COLO668 (cell line): ENCODE results near the gene BICD1.

Experiments
- DNase-seq: peaks from one replicate; lab custom pipeline; 2025; ENCODE audit not compliant: unreplicated experiment; lab: John Stamatoyannopoulos, UW

BICD1 gene

DNA sequence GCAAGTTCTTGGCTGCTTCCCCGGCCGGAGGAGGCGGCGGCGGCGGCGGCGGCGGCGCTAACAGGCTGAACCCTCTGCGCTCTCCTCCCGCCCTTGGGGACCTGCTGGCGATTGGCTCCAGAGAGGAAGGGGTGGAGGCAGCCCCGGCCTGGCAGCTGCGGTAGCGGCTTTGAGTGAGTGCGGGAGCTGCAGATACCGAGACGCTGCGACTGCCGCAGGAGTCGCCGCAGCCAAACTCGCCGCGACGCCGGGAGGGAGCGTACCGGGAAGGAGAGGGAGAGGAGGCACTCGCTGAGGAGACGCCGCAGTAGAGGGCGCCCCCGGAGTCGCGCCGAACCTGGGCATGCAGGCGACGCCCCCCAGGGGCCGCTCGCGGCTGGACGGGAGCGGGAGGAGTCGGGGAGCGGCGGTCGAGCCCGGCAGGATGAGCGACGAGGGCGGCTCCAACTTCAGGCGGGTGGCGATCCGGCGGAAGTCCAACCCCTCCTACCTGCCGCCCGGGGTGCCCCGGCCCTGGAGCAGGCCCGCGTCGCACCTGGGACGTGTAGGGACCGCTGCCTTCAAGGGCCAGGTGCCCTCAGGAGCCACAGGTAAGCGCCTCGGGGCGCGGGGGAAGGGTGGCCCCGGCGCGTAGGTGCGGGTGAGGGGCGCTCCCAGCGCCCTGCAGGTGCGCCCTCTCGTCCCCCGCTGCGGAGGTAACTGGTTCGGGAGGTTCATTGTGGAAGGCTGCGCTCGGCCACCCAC, 292.9 kb downstream of the BICD1 start, which contains the start of gene FGD4:
Gene FGD4 (plus strand): TSS at position 189 of the 744 bp plus-strand sequence.
- DNase-seq = peak; percentile 84

- DNase-seq = no peak
Measured at GRCh38 chr12:32400114-32400672, 293.5 kb downstream of the BICD1 start.

- DNase-seq = no peak
Measured at GRCh38 chr12:32400866-32401265, 294.2 kb downstream of the BICD1 start.

GRCh38 chr12:32402170-32402569, 295.5 kb downstream of the BICD1 start:
- DNase-seq = no peak

DNA sequence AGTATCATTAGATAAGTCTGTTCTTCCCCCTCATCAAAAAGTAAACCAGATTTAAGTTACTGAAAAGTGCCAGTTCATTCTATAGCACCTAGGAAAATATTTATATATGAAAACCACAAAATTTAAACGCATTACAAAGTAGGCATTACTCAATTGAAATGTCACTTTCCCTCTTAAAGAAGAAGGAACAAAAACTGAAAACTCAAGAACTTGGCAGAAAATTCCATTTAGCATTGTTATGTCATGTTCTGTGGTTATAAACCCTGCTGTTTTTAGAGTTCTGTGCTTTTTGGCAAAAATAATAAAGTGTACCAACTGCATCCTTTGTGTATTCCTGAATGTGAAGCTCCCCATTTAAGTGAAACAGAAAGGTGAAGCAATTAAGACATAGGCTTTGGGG, 296.3 kb downstream of the BICD1 start:
- no peak for DNase-seq

- DNase-seq = no peak
Measured at GRCh38 chr12:32407795-32408194, 301.1 kb downstream of the BICD1 start.

- no peak for DNase-seq
Measured at GRCh38 chr12:32413412-32413811, 306.8 kb downstream of the BICD1 start.

DNA sequence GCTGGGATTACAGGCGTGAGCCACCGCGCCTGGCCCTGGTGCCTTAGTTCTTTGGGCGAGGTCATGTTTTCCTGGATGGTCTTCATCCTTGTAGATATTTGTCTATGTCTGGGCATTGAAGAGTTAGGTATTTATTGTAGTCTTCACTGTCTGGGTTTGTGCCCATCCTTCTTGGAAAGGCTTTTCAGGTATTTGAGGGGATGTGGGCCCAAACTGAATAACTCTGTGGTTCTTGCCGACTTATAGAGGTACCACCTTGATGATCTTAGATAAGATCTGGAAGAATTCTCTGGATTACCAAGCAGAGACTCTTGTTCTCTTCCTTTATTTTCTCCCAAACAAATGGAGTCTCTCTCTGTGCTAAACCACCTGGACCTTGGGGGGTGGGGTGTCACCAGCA, 311.6 kb downstream of the BICD1 start:
- no peak for DNase-seq

DNA sequence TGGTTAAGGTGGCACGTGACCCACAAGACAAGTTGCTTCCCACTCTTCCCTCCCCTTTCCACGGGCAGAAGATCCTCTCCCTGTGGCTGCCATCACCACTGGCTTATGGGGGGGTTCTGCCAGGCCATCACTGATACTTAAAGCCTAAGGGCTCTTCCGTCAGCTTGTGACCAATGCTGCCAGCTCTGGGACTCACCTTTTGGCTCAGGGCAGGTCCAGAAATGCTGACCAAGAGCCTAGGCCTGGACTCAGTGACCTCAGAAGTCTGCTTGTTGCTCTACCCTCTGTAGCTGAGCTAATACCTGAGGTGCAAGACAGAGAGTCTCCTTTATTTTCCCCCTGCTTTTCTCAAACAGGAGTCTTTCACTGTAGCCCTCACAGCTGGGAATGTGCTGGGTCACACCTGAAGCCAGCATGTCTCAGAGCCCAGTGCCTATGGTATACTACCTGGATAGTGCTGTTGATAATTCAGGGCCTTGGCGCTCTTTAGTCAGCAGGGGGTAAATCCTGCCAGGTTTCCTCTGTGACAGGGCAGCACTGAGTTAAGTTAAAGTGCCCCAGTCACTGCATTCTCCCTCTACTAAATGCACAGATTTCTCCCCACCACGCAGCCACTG, 312.4 kb downstream of the BICD1 start:
- DNase-seq = no peak

DNA sequence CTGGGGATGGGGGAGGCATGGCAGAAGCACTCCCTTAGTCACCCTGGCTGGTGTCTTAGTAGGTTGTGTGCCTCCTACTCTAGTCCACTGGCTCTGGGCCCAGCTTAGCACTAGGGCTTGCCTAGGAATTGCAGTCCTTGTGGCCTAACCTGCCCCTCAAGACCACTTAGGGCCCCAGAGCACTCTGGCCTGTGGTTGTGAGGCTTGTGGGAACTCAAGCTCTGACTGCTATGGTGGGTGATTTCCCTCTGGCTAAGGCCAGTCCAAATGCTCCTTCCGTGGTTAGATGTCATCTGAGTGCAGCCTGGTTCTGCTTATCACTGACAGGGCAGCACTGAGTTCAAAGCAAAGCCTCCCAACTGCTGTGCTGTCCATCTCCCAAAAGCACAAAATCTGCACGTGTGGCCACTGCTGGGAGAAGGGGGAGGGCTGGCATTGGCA, 312.9 kb downstream of the BICD1 start:
- DNase-seq = no peak

DNA sequence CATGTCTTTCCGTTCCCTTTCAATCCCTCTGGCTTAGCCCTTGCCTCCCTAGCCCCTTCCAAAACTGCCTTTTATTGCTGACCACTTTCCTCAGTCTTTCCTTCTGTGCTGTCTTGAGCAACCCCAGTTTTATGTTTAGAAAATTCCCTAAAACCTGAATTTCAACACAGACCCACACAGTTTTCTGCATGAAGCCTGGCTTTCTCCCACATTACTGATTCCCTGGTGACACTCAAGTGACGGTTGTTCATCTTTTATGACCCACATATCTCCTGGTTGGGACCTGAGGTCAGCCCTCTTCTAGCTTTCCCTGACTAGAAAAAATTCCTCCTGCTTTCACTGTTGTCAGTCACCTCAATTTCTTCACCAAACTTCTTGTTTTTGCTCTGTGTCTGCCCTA, 313.7 kb downstream of the BICD1 start:
- no peak for DNase-seq

GRCh38 chr12:32423559-32423958, 316.9 kb downstream of the BICD1 start:
- no peak for DNase-seq

GRCh38 chr12:32431025-32431424, 324.4 kb downstream of the BICD1 start:
- no peak for DNase-seq
